Stimulated activated CD4-positive, alpha-beta T cell treated with anti-CD3 and anti-CD28 coated beads, Interleukin-4, amount 100 ng/mL, for 1 hour (primary cell): Measurements from ENCODE around the gene IL10.

ENCODE experiments used
- DNase-seq: peaks from one replicate; pipeline ENCODE4 v3.0.0-alpha.2; 2020

The IL10 gene

GRCh38 chr1:206761159-206761768, 11.0 kb downstream of the IL10 start:
- DNase-seq, result no peak

- no peak for DNase-seq
These were observed 11.7 kb downstream of the IL10 start for GRCh38 chr1:206760590-206760989.

- DNase-seq, result no peak
These were observed 14.6 kb downstream of the IL10 start for GRCh38 chr1:206757524-206758266.

GRCh38 chr1:206754011-206754410, 18.3 kb downstream of the IL10 start:
- no peak for DNase-seq

GRCh38 chr1:206753141-206753540, 19.2 kb downstream of the IL10 start:
- DNase-seq, result no peak

- DNase-seq, result no peak
These were observed 19.8 kb downstream of the IL10 start for GRCh38 chr1:206752481-206752880.

GRCh38 chr1:206751891-206752290, 20.4 kb downstream of the IL10 start:
- DNase-seq, result no peak

- no peak for DNase-seq
These were observed 23.8 kb downstream of the IL10 start for GRCh38 chr1:206748348-206749030.

- no peak for DNase-seq
These were observed 27.0 kb downstream of the IL10 start for GRCh38 chr1:206745301-206745700.

GRCh38 chr1:206744683-206745082, 27.6 kb downstream of the IL10 start:
- DNase-seq, result no peak

GRCh38 chr1:206742719-206743383, 29.4 kb downstream of the IL10 start:
- no peak for DNase-seq

GRCh38 chr1:206741142-206741701, 31.1 kb downstream of the IL10 start:
- DNase-seq, result no peak

GRCh38 chr1:206739411-206740076, 32.8 kb downstream of the IL10 start:
- no peak for DNase-seq

- DNase-seq, result no peak
These were observed 33.6 kb downstream of the IL10 start for GRCh38 chr1:206738370-206739366.

- DNase-seq, result no peak
These were observed 34.5 kb downstream of the IL10 start for GRCh38 chr1:206737729-206738201.

- DNase-seq, result no peak
These were observed 35.2 kb downstream of the IL10 start for GRCh38 chr1:206736878-206737728.

- DNase-seq, result no peak
These were observed 36.7 kb downstream of the IL10 start for GRCh38 chr1:206735553-206736031.

- DNase-seq, result peak; percentile 84
These were observed 37.7 kb downstream of the IL10 start for GRCh38 chr1:206734499-206735142.

GRCh38 chr1:206732992-206733391, 39.3 kb downstream of the IL10 start:
- no peak for DNase-seq
